CD14-positive monocyte (primary cell): ENCODE results near the gene CRP. TPM values are rescaled to one million over a fixed set of nuclear protein-coding genes. Genes with fewer than 3 reads are reported as not detected.

Experiments used
- DNase-seq, 3 donors: peaks; one replicate each; pipeline ENCODE4 v3.0.0-alpha.2; 2011 to 2022
- H2AFZ ChIP-seq: 2 replicates; pipeline ENCODE4 v1.6.0; 2012; ENCODE audit warnings: mild to moderate bottlenecking, low read depth, low read length, inconsistent platforms; ENCODE audit not compliant: insufficient read depth, poor library complexity, severe bottlenecking
- H3K27ac ChIP-seq, 2 donors: 1 replicate in 1 of 2; 2 replicates in 1 of 2; pipeline ENCODE4 v1.5.1; 2012 to 2013; ENCODE audit warnings: low read length in 2 of 2, control low read depth in 1 of 2, inconsistent platforms in 1 of 2, low read depth in 1 of 2, mild to moderate bottlenecking in 1 of 2
- H3K27me3 ChIP-seq, 2 donors: one replicate each; pipeline versions ENCODE4 v1.6.0 to v1.6.1; 2011 to 2013; ENCODE audit warnings: low read length in 2 of 2; ENCODE audit not compliant: control insufficient read depth in 2 of 2, insufficient read depth in 2 of 2
- H3K36me3 ChIP-seq, 2 donors: replicated peaks in 1 of 2; 1 replicate in 1 of 2; 2 replicates in 1 of 2; pipeline versions ENCODE4 v1.5.1 to v1.6.1; 2012 to 2013; ENCODE audit warnings: low read length in 2 of 2, control low read depth in 1 of 2, inconsistent platforms in 1 of 2, mild to moderate bottlenecking in 1 of 2; ENCODE audit not compliant: insufficient read depth in 2 of 2, control insufficient read depth in 1 of 2
- H3K4me1 ChIP-seq, 2 donors: 1 replicate in 1 of 2; 2 replicates in 1 of 2; pipeline versions ENCODE4 v1.5.1 to v1.6.1; 2012 to 2013; ENCODE audit warnings: low read length in 2 of 2, control low read depth in 1 of 2, inconsistent platforms in 1 of 2, mild to moderate bottlenecking in 1 of 2, moderate library complexity in 1 of 2; ENCODE audit not compliant: insufficient read depth in 2 of 2, control insufficient read depth in 1 of 2
- H3K4me2 ChIP-seq: replicated peaks from 2 replicates; pipeline ENCODE3; 2012; ENCODE audit warnings: low read length, moderate library complexity, mild to moderate bottlenecking; ENCODE audit not compliant: poor library complexity, severe bottlenecking; ENCODE audit errors: extremely low read depth
- H3K4me3 ChIP-seq, 3 experiments: fragments of 200-600 bp in 1 of 3; sonication (generic) in 1 of 3; replicated peaks in 1 of 3; 1 replicate in 2 of 3; 2 replicates in 1 of 3; pipeline ENCODE4 v1.5.1; 2011 to 2013; ENCODE audit warnings: low read length in 3 of 3, mild to moderate bottlenecking in 3 of 3, control low read depth in 2 of 3, low read depth in 2 of 3, inconsistent platforms in 1 of 3, moderate library complexity in 1 of 3
- H3K79me2 ChIP-seq: 2 replicates; pipeline ENCODE4 v1.6.0; 2012; ENCODE audit warnings: mild to moderate bottlenecking, control low read depth, inconsistent platforms, low read length, moderate library complexity; ENCODE audit not compliant: insufficient read depth
- H3K9ac ChIP-seq: 2 replicates; pipeline ENCODE4 v1.6.0; 2017; ENCODE audit warnings: low read length, mild to moderate bottlenecking; ENCODE audit not compliant: insufficient read depth, poor library complexity, severe bottlenecking
- H3K9me3 ChIP-seq, 2 donors: replicated peaks in 1 of 2; 1 replicate in 1 of 2; 2 replicates in 1 of 2; pipeline versions ENCODE4 v1.5.1 to v1.6.1; 2012 to 2013; ENCODE audit warnings: low read length in 2 of 2, control low read depth in 1 of 2; ENCODE audit not compliant: control insufficient read depth in 1 of 2, insufficient read depth in 1 of 2
- H4K20me1 ChIP-seq: 2 replicates; pipeline ENCODE4 v1.6.0; 2012; ENCODE audit warnings: mild to moderate bottlenecking, low read length, control low read depth, moderate library complexity; ENCODE audit not compliant: insufficient read depth
- H3K27ac Mint-ChIP-seq, 7 donors: one replicate each; pipeline ENCODE4 v1.8.0; 2020; ENCODE audit warnings: mild to moderate bottlenecking in 7 of 7, mixed read lengths in 7 of 7, moderate library complexity in 6 of 7, inconsistent platforms in 2 of 7
- H3K27me3 Mint-ChIP-seq, 3 donors: one replicate each; pipeline ENCODE4 v1.8.0; 2021 to 2022; ENCODE audit warnings: low read depth in 3 of 3, mild to moderate bottlenecking in 3 of 3, mixed read lengths in 3 of 3, moderate library complexity in 3 of 3, inconsistent platforms in 1 of 3
- H3K36me3 Mint-ChIP-seq, 2 donors: one replicate each; pipeline ENCODE4 v1.8.0; 2020; ENCODE audit warnings: mixed read lengths in 2 of 2, inconsistent platforms in 1 of 2, mild to moderate bottlenecking in 1 of 2
- H3K4me1 Mint-ChIP-seq: one replicate; pipeline ENCODE4 v1.8.0; 2020; ENCODE audit warnings: mild to moderate bottlenecking, mixed read lengths
- H3K4me3 Mint-ChIP-seq, 2 donors: one replicate each; pipeline ENCODE4 v1.8.0; 2020; ENCODE audit warnings: mild to moderate bottlenecking in 2 of 2, mixed read lengths in 2 of 2, moderate library complexity in 1 of 2
- H3K9me3 Mint-ChIP-seq, 7 donors: one replicate each; pipeline ENCODE4 v1.8.0; 2020 to 2022; ENCODE audit warnings: mixed read lengths in 7 of 7, mild to moderate bottlenecking in 6 of 7, moderate library complexity in 6 of 7, inconsistent platforms in 2 of 7
- CTCF ChIP-seq: fragments of 200-600 bp; IDR thresholded peaks from one replicate; pipeline ENCODE4 v1.8.0; 2022; ENCODE audit warnings: antibody characterized with exemption, mild to moderate bottlenecking
- WGBS: methylation state at CpG from one replicate; pipeline ENCODE4 v1.1.5; 2013; ENCODE audit warnings: missing lambda C conversion rate; ENCODE audit not compliant: insufficient coverage; 5-methylcytosine and 5-hydroxymethylcytosine counted together
- intact Hi-C, 2 donors: fragments of 100-400 bp; cut with micrococcal nuclease; formaldehyde crosslinking; loops; one replicate each; pipeline versions ENCODE4 v1.15.0 to v1.15.1; 2023
- polyA plus RNA-seq, 3 donors: library from polyadenylated mRNA; depleted of rRNA in 1 of 3; unstranded in 2 of 3; stranded (reverse) in 1 of 3; fragments of 300-500 nt in 2 of 3; fragments of >200 nt in 1 of 3; fragmentation: Illumina TruSeq in 2 of 3; gene quantifications; 1 replicate in 2 of 3; 2 replicates in 1 of 3; pipeline ENCODE4 v1.2.3, GENCODE V29; 2012 to 2021

The CRP gene
- polyA plus RNA-seq, 3 donors, result not detected

GRCh38 chr1:159746666-159747065 lies 32.3 kb upstream of the CRP start:
- no peaks in the 10 kb centered on the region for H3K4me1 ChIP-seq
- Mint-ChIP-seq H3K36me3 (no peaks in the 10 kb centered on the region), H3K4me3 (no peak overlapping the region), H3K27ac (no peak overlapping the region), H3K4me1 (peaks cover 9% of the 10 kb centered on the region), H3K27me3 (peaks cover 0 to 2% (median 0%) of the 10 kb centered on the region in 3 donors), H3K9me3 (peaks cover 3 to 12% (median 8%) of the 10 kb centered on the region in 7 donors)
- intact Hi-C loops, result no loop called here
- no peaks in the 10 kb centered on the region for H3K79me2 ChIP-seq
- H3K27me3 ChIP-seq, result no peaks in the 10 kb centered on the region
- DNase-seq, result no peak
- TF ChIP-seq CTCF, result no peak
- no peak overlapping the region for H3K4me3 ChIP-seq
- no peak overlapping the region for H2AFZ ChIP-seq
- no peak overlapping the region for H3K27ac ChIP-seq
- H3K9ac ChIP-seq, result no peak overlapping the region
- H4K20me1 ChIP-seq, result no peaks in the 10 kb centered on the region
- no peaks in the 10 kb centered on the region for H3K36me3 ChIP-seq
- no peak overlapping the region for H3K4me2 ChIP-seq
- H3K9me3 ChIP-seq, result no peaks in the 10 kb centered on the region
- WGBS, result no CpG with 5 or more reads among the region's 3 CpGs

GRCh38 chr1:159743651-159744410 lies 29.4 kb upstream of the CRP start:
- Mint-ChIP-seq H3K27ac (no peak overlapping the region), H3K4me3 (no peak overlapping the region), H3K36me3 (no peaks in the 10 kb centered on the region), H3K27me3 (peaks cover 0 to 2% (median 0%) of the 10 kb centered on the region in 3 donors), H3K4me1 (peaks cover 6% of the 10 kb centered on the region), H3K9me3 (peaks cover 3 to 12% (median 8%) of the 10 kb centered on the region in 7 donors)
- Histone ChIP-seq H4K20me1 (no peaks in the 10 kb centered on the region), H3K9ac (no peak overlapping the region), H3K4me1 (no peaks in the 10 kb centered on the region), H3K9me3 (no peaks in the 10 kb centered on the region), H3K4me3 (no peak overlapping the region), H3K36me3 (no peaks in the 10 kb centered on the region), H3K27me3 (no peaks in the 10 kb centered on the region), H2AFZ (no peak overlapping the region), H3K79me2 (no peaks in the 10 kb centered on the region), H3K4me2 (no peak overlapping the region), H3K27ac (no peak overlapping the region)
- intact Hi-C loops, result no loop called here
- 80% methylated on average over 1 of the region's 5 CpGs for WGBS
- TF ChIP-seq CTCF, result no peak
- no peak for DNase-seq
